NB4 (cell line): ENCODE data around the gene KRTDAP.

Experiments
- CTCF ChIP-seq: IDR thresholded peaks from one replicate; pipeline ENCODE4 v1.5.1; 2012; ENCODE audit warnings: low read depth, low read length
- MYC ChIP-seq: IDR thresholded peaks from 2 replicates; pipeline ENCODE4 v1.6.1; 2011; ENCODE audit warnings: low read depth, low read length
- POLR2A ChIP-seq: IDR thresholded peaks from 2 replicates; pipeline ENCODE4 v1.6.1; 2011; ENCODE audit warnings: mild to moderate bottlenecking; ENCODE audit not compliant: insufficient read length; ENCODE audit errors: extremely low read depth

DNA sequence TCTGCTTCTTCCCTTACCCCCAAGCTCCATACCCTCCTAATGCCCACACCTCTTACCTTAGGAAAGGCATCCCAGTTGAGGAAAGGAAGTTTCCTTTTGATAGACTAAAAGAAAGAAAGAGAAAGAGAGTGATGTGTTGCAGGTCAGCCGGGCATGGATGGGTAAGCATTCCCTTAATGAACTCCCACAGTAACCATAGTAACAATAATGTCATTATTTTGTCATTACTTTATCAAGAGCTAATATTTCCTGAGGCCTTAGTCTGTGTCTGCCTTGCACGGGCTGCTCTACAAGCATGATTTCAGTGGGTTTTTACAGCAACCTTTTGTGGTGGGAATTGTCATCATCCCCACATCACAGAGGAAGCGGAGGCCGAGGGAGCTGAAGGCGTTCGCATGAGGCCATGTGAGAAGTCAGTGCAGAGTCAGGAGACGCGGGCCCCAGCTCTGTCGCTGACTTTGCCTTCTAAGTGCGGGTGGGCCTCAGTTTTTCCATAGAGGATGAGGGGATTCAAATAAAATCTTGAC is 2.5 kb downstream of the KRTDAP start:
- TF ChIP-seq CTCF (no peak), POLR2A (no peak), MYC (no peak)
